HG03139 (cell line): ENCODE measurements around the gene TYR.
"Not testable (repeated sequence)": the region's sequence is repeated elsewhere in the genome, so short reads cannot be mapped to it uniquely, and the experiment has no call there.

ENCODE experiments used
- ATAC-seq: cut with Tn5 transposase; IDR thresholded peaks from one replicate; pipeline ENCODE4 v1.9.1; 2021; ENCODE audit not compliant: unreplicated experiment

Gene TYR

DNA sequence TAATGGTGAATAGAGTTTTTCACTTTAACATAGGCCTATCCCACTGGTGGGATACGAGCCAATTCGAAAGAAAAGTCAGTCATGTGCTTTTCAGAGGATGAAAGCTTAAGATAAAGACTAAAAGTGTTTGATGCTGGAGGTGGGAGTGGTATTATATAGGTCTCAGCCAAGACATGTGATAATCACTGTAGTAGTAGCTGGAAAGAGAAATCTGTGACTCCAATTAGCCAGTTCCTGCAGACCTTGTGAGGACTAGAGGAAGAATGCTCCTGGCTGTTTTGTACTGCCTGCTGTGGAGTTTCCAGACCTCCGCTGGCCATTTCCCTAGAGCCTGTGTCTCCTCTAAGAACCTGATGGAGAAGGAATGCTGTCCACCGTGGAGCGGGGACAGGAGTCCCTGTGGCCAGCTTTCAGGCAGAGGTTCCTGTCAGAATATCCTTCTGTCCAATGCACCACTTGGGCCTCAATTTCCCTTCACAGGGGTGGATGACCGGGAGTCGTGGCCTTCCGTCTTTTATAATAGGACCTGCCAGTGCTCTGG, at the start of gene TYR:
TYR (plus strand) TSS at position 185 of the 541 bp plus-strand sequence; CDS start at position 264, 79 bp downstream.
- no peak for ATAC-seq

DNA sequence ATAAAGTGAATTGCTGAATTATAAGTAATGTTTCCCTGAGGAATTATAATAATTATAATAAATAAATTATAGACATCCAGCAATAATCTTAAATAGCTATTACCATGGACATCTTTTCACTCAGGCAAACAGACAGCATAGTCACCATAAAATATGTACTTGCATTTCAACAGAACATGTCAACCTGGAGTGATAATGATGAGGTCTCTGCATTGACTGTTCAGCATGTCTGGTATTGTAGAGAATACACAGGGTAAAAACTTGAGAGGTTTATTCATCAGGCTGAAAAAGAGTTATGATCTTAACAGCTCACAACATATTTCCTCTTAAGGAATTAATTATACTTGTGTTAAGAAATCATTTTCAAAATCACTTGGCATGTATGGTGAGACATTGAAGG, 41.1 kb upstream of the TYR start:
- no peak for ATAC-seq

DNA sequence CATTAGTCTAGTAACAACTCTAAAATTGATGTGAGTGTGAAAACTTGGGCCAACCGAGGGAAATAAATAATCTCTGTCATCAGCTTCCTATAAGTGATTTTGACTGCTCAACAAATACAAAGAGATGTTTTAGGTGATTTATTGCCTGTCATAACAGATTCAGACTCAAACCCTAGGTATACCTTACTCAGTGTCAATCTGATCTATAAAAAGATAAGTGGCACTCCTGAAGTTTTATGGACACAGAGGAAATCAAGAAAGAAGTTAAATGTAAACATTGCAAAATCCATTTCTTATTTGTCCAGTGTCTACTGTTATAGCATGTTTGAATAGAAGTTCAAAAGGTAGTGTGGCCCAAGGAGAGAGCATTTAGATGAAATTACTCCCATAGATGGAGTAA, 30.4 kb upstream of the TYR start:
- ATAC-seq, result no peak

DNA sequence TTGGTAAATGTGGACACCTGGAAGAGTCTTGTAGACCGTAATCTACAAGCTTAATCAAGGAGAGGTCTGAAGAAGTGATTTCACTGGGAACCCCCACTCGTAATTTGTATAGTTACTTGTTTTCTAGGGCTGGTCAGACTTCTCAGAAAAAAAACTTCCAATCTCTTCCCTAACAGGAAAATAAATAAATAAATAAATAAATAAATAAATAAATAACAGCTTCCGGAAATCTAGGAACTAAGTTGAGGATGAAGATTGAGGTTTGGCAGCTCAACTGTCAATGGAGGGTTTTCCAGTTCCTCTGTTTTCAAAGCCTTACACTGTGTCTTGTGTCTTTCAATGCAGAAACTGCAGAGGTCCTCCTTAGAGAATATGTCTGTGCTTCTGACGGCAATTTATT, 17.7 kb upstream of the TYR start:
- no peak for ATAC-seq

DNA sequence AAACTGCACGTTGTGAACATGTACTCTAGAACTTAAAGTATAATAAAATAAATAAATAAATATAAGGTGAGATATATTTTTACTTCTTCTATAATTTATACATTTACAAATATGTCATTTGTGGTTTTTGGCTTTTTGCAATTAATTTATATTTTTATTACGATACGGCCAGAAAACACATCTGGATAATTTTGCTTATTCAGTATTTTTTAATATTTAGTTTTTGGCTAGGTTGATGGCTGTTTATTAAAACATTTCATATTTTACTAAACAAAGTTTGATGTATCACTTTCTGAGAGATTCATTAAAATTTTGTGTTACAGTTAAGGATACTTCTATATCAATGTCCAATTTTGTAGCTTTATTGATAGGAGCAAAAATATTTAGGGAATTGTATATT, 15.7 kb upstream of the TYR start:
- no peak for ATAC-seq

DNA sequence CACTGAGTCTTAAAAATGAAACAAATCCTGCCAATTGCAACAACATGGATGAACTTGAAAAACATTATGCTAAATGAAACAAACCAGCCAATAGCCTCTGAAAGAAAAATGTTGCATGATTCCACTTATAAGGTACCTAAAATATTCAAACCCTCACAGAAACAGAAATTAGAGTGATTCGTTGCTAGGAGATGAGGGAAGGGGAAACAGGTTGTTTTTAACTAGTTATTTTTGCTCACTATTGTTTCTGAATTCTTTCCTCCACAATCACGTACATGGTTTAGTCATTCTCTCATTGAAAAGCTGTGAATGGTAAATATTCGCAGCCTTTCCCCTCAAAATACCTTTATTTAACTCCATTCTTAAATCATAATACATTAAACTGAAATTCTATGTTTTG, 14.0 kb upstream of the TYR start:
- ATAC-seq, result no peak

DNA sequence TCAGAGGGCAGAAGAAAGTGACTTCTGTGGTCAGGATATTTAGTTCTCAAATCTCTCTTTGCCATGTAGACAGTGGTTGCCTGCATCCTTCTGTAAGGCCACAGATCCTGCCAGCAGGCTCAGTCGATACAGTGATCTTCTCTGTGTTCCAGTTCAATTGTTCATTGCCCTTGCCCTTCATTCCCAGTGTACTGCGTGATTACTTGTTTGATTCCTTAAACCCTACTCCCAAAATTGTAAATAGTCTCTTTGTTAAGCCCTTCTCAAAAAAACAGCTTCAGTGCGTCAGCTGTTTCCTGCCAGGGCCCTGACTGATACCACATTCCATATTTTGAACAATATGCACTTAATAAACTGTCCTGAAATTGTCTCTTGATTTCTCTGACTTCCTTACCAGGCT, 9.3 kb upstream of the TYR start:
- no peak for ATAC-seq

DNA sequence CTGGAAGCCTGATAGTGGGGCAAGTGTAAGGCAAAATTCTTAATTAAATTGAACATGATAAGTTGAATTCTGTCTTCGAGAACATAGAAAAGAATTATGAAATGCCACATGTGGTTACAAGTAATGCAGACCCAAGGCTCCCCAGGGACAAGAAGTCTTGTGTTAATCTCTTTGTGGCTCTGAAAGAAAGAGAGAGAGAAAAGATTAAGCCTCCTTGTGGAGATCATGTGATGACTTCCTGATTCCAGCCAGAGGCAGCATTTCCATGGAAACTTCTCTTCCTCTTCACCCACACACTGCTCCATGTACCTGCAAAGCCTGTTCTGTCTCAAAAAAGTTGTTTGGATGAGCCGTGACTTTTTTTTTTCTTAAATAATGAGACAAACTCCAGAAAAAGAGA, 1.9 kb upstream of the TYR start:
- no peak for ATAC-seq

DNA sequence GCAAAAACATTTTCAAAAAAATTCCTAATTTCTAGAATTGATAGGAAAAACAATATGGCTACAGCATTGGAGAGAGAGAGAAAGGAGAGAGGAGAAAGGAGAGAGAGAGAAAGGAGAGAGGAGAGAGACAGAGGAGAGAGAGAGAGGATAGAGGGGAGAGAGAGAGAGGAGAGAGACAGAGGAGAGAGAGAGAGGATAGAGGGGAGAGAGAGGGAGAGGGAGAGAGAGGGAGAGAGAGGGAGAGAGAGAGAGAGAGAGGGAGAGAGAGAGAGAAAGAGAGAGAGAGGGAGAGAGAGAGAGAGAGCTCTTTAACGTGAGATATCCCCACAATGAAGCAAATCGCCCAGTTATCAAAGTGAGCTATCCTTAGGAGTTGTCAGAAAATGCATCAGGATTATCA, 737 bp upstream of the TYR start:
- ATAC-seq, result no peak

DNA sequence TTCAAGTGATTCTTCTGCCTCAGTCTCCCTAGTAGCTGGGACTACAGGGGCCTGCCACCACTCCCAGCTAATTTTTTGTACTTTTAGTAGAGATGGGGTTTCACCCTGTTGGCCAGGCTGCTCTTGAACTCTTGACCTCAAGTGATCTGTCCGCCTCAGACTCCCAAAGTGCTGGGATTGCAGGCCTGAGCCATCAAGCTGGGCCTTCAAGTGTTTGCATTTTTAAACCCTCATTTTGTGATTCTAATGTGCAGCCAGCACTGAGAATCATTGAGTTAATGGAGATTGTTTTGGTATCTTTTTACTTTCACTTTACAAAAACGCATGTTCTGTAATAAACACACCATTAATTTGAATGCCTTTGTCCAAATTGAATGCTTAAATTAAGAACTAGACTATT, 3.4 kb downstream of the TYR start:
- no peak for ATAC-seq

DNA sequence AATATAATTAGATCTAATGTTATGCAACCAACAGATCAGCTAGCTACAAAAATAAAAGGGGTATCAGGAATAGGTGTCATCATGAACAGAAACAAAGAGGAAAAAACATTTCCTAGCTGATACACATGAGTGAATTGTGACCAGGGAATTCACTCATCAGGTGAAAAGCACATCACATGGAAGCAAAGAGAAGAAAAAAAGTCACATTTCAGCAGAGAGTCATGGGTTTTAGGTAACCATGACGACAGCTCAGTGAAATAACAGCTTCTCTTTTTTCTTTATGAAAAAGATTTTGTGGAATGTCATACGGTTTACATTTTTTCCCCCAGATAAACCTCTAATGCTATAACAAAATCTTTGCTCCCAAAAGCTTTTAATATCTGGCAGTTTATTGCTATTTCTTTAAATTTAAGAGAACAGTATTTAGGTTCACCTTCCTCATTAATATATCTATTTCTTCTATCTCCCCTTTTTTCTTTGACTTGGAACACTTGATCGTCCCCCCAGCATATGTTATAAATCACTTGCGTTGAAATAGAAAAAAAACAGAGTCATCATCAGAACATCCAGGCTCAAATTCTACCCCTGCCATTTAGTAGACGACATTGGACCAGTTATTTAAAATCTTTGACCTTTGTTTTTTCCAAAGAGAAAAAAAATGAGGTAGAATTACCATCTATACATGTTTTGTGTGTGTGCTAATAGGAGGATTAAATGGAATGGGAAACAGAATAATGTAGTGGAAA, 5.3 kb downstream of the TYR start:
- ATAC-seq, result no peak

DNA sequence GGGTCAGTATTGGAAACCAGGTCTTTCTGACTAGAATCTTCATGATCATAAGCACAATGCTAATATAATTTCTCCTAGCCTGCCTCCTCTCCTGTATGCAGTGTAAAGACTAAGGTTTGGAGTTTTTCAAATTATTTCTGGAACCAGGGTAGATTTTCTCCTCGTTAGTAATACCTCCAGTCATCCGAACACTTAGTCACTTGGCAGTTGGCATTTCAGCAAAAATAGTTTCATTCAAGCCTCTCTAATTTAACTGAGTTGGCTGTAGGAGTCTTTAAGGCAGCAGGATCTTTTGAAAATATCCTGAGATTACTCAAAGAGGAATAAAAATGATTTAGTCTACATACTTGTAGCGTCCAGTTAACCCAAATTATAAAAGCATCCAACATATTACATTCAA, 6.3 kb downstream of the TYR start:
- ATAC-seq, result no peak

DNA sequence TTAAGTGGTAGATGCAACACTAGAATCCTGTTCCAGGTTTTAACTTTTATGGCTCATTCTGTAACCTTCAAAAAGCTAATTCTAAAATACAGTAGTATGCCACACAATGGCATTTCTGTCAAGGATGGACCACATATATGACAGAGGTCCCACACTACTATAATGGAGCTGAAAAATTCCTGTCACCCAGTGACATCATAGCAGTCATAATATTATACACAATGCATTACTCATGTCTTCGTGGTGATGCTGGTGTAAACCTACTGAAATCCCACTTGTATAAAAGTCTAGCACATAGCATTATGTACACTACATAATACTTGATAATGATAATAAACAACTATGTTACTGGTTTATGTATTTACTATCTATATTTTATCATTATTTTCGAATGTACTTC, 12.1 kb downstream of the TYR start:
- no peak for ATAC-seq

DNA sequence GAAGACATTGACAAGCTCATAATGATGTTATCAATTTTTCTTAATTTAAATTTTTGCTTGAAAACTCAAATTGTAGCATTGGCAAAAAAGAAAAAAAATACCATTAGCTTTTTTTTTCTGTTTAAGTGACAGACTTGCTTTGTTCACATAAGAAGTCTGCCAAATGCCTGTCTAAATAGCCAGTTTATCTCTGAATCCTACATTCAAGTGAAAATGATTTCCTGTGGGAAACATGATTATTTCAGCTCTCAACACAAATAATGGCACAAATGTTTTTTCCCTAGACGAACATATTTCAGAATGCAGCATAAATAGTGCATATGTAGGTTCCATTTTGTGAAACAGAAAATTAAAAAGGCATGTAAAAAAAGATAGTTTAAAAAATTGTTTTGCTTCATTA, 23.5 kb downstream of the TYR start:
- ATAC-seq, result no peak

DNA sequence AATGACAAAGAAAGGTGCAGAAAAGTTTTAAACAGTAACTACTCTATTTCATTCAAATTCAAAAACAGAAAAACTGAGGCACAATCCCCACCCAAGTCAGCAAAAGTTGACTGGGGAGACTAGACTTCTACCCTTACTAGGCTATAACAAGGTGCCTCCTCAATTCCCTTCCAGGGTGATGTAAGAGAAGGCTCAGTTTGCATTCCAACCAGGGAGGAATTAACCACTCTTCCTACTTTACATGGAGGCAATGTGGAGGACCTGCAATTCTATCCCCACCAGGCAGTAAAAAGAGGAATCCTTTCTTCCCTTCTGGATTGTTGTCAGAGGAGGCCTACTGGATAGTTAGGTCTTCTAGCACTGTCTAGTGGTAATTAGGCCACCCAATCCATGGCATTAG, 26.1 kb downstream of the TYR start:
- no peak for ATAC-seq

DNA sequence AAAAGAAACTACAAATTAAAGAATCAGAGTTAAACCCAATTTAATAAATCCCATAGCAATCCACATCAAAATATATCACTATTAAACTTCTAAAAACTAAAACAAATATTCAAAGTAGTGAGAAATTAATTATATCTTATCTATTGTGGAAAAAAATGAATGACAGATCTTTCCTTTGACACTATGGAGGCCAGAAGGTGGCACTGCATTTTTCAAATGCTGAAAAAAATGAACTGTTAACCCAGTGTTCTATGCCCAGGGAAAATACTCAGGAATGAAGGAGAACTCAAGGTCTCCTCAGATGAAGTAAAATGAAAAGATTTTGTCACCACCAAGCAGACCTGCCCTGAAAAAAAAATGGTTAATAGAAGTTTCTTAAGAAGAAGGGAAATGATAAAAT, 27.7 kb downstream of the TYR start:
- ATAC-seq, result no peak

DNA sequence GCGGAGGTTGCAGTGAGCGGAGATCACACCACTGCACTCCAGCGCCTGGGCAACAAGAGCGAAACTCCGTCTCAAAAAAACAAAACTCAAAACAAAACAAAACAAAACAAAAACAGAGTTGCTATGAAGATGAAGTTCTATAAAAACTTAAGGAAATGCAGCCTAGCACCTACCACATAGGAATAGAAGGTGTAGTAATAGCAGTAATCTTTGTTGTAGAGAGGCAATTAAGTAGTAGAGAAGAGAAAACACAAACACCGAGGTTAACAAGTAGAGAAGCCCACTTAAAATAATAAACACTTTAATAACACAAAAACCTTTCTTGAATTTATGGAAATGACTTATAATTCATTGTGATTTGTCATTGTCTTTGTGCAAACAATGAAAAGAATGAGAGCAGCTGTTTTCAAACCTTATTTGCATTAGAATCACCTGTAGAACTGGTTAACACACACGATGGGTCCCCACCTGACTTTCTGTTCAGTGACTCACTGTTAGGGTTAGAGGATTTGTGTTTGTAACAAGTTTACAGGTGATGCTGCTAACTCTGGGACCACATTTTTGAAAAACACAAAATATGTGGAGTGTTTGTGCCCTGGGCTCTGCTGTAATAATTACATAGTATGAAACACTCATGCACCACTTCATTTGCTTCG, 43.1 kb downstream of the TYR start:
- no peak for ATAC-seq

DNA sequence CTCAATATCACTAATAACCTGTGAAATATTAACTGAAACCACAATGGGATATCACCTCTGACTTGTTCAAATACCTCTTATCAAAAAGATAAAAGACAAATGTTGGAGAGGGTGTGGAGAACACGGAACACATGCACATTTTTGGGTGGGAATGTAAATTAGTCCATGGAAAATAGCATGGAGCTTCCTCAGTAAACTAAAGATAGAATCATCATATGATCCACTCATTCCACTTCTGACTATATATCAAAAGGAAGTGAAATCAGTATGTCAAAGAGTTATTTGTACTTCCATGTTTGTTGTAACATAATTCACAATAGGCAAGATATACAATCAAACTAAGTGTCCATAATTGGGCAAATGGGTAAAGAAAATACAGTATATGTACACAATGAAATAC, 57.4 kb downstream of the TYR start:
- ATAC-seq, result no peak

DNA sequence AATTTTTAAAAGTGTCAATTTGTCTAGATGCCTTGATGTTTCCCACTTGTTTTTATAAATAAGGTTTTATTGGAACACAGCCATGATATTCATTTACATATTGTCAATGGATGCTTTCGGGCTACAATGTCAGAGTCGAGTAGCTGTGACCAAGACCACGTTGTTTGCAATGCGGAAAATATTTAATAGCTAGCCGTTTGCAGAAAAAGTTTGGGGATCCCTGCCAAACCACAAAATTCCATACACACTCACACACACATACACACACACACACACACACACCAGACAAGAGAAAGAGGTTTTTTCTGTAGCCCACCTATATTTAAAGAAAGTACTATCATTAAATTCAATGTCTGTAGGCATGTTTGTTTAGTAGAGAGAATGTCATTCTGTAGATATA, 58.3 kb downstream of the TYR start:
- no peak for ATAC-seq

DNA sequence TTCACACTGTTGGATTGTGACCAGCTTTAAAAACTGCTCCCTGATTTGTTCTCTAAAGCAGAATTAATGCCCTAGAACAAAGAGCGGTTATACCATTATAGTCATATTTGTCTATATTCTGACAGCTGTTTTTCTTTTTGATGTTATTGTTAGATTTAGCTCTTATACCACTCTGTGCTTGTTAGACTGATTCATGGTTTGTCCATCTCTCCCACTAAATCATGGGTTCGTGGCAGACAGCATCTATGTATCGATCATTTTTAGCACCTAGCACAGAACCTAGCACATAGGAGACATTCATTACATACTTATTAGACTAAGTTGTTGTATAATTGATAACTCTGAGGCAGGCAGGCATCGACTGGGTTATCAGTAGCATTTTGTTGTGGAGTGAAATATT, 69.3 kb downstream of the TYR start:
- not testable (repeated sequence) for ATAC-seq

DNA sequence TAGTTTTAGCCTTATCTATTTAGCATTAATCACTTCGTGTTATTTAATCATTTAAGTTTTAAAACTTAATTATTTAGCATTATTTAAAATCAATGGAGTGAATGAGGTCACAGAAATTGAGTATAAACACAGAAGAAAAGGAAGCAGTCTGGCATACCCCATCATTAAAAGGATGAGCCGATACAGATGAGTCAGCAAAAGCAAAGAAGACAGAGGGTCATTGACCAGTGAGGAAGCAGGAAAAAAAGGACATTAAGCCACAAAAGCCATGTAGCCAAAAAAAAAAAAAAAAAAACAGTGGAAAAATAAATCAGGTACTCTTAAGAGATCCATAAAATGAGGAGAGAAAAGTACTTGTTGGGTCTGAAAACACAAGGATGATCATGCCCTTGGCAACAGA, 71.5 kb downstream of the TYR start:
- ATAC-seq, result no peak

DNA sequence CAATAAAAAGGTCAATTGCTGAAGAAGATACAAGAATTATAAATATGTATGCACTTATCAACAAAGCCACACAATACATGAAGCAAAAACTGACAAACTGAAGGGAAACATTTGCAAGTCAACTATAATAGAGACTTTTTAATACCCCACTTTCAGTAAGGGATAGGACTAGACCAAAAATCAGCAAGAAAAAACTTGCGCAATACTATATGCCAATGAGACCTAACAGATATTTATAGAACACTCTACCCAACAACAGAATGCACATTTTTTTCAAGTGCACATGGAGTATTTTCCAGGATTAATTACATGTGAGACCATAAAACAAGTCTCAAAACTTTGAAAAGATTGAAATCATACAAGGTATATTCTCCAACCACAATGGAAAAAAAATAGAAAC, 83.8 kb downstream of the TYR start:
- ATAC-seq, result not testable (repeated sequence)
